ENCODE results near the gene WSCD2.

DNA sequence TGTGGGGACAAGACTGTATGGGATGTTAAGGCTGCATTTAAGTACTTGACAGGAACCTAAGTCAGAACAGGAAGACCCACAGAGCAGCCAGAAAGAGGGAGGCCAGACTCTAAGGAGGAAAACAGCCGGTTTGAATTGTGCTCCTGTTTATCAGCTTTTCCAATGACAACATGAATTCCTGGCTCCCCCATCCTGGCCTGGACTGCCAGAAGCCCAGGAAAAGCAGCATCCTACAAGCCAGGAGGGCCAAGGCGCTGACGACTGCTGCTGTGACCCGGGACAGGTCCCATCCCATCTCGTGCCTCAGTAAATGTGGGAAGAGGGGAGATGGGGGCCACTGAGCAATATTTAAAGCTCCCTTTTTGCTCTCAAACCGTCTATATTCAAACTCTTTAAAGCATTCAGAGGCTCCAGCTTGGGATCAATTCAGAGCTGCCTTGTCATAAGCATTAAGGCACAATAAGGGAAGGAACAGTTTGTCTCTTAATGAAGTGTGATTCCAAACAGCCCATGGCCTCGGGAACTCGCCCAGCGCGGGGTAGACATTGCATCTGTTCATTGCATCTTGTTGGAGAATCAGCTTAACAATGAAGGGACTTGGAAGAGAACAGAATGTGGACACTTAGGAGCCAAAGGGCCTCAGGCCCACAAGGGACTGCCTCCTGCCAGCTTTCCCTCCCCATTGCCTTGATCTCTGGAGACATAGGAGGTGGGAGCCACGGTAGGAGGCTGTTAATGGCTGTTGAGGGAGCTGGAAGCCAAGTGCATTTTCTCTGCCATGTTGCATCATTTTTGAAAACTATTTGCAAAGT is 160.5 kb downstream of the WSCD2 start:
- TF ChIP-seq, protein P1, sequence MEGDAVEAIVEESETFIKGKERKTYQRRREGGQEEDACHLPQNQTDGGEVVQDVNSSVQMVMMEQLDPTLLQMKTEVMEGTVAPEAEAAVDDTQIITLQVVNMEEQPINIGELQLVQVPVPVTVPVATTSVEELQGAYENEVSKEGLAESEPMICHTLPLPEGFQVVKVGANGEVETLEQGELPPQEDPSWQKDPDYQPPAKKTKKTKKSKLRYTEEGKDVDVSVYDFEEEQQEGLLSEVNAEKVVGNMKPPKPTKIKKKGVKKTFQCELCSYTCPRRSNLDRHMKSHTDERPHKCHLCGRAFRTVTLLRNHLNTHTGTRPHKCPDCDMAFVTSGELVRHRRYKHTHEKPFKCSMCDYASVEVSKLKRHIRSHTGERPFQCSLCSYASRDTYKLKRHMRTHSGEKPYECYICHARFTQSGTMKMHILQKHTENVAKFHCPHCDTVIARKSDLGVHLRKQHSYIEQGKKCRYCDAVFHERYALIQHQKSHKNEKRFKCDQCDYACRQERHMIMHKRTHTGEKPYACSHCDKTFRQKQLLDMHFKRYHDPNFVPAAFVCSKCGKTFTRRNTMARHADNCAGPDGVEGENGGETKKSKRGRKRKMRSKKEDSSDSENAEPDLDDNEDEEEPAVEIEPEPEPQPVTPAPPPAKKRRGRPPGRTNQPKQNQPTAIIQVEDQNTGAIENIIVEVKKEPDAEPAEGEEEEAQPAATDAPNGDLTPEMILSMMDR (IDR thresholded peaks at IDR 0.05) = no peak
- TF ChIP-seq EP300 (IDR thresholded peaks at IDR 0.05) = no peak
- TF ChIP-seq POLR2A (IDR thresholded peaks at IDR 0.05) = no peak

Measured in ovary (tissue), 3 donors.